GM19099 (cell line): ENCODE data around the gene CDKL1.

Experiments used
- POLR2A ChIP-seq: IDR thresholded peaks from 3 replicates; pipeline ENCODE4 v1.6.1; 2011; ENCODE audit warnings: low read depth; ENCODE audit not compliant: insufficient read length; ENCODE audit errors: extremely low read depth

The CDKL1 gene

DNA sequence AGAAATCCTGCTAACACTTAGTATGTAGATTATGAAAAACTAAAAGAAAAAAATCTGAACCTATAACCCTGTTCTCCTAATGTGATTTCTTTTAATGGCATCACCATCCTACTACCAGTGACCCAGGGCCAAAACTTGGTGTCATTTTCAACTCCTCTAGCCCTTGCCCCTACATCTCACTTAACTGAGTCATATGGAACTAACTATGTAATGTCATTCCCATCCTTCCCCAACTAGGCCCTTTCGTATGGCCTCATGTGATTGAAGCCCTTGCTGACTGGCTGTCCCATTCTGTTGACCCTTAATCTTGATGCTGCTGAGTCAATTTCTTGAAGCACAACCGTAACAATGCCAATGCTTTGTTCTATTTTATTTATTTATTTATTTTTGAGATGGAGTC, 77.0 kb downstream of the CDKL1 start:
- TF ChIP-seq POLR2A, result no peak

DNA sequence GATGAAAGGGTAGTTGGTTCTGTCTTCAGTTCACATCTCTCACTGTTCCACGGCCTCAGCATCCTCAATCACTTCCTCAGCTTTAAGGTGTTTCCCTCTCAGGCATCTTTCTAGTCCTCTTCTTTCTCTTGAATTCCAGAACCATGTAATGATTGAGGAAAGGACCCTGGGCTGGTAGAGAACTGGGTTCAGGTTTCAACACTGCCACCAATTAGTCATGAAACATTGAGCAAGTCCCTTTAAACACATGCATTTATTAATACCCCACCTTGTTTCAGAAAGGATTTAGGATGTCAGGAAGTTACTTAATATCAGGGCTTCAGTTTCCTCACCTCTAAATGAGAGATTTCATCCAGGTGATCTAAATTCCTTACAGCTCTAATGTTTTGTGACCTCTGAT, 77.4 kb downstream of the CDKL1 start:
- TF ChIP-seq POLR2A, result no peak

DNA sequence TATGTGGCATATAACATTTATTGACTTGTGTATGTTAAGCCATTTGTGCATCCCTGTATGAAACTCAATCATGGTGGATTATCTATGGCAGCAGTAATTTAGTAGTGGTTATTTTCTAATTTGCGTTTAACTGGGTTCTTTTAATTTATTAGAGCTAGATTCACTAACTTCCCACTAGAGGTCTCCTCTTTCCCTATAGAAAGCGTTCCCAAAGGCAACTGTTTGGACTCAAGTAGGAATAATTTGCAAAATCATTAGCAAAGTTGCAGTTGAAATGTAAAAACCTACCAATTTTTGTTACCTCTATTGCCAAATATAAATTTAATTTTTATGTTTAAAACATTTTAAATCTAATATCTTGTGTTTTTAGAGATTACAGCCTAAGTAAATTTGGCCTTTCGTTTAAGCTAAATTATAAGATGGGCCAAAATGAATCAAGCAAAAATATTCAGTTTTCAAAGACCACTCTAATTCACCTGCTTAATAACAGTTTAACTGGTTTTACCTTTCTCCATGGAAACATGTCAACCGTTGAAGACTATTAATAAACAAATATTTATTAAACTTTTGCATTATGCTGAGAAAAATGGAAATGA, 78.6 kb downstream of the CDKL1 start:
- TF ChIP-seq POLR2A, result no peak

DNA sequence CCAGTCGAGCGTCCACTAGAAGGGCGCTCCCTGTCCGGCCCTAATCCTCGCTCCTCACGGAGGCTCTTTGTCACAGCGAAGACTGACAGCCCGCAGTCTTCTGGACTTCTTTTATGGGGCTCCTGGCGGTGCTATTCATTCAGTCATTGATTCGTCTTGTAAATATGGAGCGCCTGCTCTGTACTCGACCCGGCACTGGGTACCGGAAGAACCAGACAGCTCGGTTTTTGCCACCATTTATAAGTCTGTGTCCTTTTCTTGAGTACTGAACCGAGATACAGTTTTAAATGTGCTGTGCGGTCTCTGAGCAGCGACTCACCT, 84.0 kb downstream of the CDKL1 start:
- TF ChIP-seq POLR2A, result no peak

DNA sequence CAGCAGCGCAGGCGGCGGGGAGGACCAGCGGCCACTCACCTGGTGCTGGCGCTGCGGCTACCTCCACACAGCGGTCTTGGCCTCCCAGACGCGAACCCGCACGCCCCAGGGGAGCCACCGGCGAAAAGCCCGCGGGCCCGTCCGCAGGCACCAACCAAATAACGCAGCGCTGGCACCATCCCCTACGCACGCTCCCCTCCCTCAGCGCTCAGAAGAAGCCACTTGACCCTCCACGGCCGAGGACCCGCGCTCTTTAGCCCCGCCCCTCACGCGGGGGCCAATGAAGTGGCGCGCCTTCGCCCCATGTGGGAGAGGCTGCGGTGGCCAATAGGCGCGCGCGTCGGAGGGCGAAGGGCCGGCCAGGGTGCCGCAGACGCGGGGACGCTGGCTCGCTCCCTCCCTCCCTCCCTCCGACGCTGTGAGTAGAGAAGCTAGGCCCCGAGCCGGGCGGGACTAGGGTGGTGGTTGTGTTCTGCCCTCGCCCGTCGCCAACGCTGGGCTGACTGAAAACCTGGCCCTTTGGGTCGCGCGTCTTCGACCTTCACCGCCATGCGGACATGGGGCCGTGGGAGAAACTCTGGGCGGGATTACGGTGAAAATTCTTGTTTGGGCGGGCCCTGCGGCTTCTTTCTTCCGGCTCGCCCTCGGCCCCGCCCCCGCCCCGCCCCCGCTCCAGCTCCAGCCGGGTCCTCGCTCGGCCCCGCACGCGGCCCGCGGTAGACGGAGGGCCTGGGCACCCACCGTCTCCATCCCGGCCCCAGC, 84.5 kb downstream of the CDKL1 start, which contains the start of the genes DMAC2L and L2HGDH:
Gene DMAC2L (plus strand): TSS at position 353 of the 762 bp plus-strand sequence. CDS start 9,164 bp downstream, outside the sequence.
Gene L2HGDH (minus strand): TSS at position 258 of the 762 bp plus-strand sequence. CDS start 79 bp downstream, at position 179.
- TF ChIP-seq POLR2A, result peak; percentile 83

DNA sequence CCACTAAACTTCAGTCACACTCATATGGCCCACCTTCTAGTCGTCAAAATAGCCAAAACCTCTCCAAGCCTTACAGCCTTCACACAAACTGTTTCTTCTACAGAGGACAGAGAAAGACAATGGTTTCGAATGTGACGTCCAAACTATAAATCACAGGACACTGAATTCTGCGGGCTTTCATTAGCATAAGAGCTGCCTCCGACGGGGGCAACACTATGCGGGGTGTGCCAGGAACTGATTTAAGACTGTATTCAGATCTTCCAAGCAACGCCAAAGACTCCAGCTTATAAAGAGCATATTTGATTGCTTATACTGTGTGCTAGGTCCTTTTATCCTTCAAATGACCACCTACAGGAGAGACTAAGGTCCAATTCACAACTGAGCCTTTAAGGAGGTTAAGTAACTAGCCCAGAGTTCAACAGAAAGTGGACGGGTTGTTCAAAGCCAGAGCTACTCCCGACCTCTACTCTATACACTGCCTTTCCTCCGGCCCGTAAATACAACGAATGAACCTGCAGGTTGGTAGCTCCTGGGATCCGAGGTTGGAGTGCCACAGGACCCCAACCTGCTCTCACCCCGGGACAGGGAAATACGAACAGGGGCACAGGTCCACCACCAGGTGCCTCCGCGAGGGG, 85.2 kb downstream of the CDKL1 start:
- no peak for TF ChIP-seq POLR2A

DNA sequence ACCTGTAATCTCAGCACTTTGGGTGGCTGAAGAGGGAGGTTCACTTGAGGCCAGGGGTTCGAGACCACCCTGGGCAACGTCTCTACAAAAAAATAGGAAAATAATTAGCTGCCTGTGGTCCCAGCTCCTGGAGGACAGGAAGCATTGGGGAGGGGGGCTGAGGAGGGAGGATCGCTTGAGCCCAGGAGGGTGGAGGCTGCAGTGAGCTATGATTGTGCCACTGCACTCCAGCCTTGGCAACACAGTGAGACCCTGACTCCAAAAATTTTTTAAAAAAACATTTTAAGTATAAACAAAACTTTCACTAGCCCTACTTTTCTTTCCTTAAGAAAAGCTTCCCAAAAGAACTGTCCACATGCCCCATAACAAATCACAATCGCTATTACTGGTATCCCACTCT, 86.2 kb downstream of the CDKL1 start:
- no peak for TF ChIP-seq POLR2A

DNA sequence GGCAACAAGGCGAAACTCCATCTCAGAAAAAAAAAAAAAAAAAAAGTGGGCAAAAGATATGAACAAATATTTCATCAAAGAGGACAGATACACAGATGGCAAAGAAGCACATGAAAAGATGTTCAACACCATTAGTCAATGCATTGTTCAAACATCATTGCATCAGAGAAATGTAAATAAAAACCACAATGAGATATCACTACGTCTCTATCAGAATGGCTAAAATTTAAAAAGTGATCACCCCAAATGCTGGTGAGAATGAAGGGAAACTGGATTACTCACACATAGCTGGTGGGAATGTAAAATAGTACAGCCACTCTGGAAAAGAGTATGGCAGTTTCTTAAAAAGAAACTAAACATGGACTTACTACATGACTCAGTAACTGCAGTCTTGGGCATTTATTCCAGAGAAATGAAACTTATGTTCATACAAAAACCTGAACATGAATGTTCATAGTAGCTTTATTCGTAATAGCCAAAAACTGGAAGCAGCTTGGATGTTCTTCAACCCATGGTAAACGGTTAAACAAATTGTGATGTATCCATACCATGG, 88.2 kb downstream of the CDKL1 start:
- no peak for TF ChIP-seq POLR2A

DNA sequence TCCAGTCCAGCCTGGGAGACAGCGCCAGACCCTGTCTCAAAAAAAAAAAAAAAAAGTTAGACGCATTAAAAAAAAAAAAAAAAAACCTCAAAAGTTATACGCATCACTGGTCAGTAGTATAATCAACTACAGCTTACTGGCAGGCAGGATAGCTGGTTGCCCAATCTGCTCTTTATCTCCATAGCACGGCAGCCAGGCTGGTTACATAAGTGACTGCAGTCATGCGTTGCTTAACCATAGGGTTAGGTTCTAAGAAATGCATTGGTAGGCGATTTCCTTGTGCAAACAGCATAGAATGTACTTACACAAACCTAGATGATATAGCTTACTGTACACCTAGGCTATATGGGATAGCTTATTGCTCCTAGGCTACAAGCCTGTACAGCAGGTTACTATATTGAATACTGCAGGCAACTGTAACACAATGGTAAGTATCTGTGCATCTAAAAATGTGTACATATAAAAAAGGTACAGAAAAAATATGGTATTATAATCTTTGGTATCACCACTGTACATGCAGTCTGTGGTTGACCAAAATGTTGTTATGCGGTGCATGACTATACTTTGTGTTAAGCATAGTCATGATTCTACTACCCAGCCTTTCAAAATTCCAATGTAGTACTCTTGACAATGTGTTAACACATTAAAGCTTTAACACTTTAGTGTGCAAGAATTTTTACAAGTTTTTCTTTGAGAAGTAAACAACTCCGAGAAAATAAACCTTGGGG, 92.8 kb downstream of the CDKL1 start:
- TF ChIP-seq POLR2A, result no peak

DNA sequence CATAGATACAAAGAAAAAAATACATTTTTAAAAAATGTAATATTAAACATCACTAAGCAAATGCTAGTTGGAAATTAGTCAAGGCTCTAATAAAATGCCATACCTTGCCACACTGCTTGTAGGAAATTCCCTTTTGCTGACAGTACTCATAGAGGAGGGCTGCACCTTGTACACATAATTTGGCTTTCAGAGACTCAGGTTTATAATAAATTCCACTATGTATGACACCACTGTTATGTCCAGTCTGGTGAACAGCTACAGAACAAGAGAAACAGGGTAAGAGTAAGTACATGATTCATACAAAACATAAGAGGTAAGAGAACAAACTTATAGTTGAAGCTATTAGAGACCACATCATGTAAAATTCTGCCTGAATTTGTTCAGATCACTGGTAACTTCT, 94.8 kb downstream of the CDKL1 start:
- TF ChIP-seq POLR2A, result no peak

DNA sequence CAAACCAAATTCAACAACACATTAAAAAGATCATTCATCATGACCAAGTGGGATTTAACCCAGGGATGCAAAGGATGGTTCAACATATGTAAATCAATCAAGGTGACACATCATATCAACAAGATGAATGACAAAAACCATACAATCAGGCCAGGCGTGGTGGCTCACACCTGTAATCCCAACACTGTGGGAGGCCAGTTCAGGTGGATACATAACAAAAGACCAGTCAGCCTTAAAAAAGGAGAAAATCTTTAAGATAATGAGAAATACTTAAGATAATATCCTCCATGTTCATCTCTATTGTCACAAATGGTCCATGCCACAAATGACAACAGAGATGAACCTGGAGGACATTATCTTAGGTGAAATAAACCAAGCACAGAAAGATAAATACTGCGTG, 97.1 kb downstream of the CDKL1 start:
- no peak for TF ChIP-seq POLR2A

DNA sequence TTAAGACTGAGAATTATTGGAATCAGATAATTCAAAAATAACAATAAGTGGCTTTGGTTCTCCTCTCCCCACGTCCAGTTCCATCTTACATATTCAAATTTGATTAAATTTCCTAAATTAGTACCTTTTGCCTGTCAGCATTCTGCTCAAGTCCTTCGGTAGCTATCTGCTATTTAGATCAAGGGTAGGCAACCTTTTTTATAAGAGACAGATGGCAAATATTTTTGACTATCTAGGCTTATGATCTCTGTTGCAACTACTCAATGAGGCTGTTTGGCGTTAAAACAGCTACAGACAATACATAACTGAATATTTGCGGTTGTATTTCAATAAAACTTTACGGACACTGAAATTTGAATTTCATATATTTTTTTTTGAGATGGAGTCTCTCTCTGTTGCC, 106.4 kb downstream of the CDKL1 start:
- TF ChIP-seq POLR2A, result no peak

DNA sequence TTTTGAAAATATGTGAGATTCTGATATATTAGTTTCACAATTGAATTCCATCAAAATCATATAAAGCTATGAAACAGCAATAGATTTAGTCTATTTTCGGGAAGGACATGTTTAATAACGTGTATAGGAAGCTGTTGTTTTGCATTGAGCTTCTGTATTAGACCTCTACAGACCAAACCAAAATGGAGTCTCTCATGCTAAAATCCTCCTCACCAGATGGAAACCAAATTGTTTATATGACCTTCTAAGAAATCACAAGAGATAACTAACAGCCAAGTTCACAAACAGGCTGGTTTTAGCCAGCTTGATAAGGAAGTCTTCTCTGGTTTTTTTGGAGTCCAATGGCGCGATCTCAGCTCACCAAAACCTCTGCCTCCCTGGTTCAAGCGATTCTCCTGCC, 108.5 kb downstream of the CDKL1 start:
- TF ChIP-seq POLR2A, result no peak

DNA sequence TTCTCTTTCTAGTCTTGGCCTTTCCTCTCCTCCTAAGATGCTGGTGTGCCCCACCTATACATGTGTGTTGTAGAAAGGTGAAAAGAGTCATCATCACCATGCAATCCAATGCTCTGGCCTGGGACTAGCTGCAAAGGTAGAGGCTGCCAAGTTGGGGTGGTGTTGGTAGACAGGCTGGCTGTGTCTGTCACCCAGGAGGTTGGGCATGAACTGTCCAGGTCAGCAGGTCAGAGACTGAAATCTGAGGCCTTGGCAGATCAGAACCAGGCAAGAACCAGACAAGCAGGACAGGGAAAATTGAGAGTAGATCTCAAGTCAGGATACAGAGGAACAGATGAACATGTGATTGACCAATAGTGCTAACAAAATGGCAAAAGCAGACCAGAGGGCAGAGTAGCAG, 110.8 kb downstream of the CDKL1 start:
- no peak for TF ChIP-seq POLR2A
